Measurements from ENCODE around the gene ZNF366.
A peak's percentile ranks its signal among the peaks of the same experiment; 100 is the strongest.

The ZNF366 gene

GRCh38 chr5:72451741-72452505, 55.3 kb downstream of the ZNF366 start:
- DNase-seq (ENCODE audit: extremely low spot score): peak; percentile 70
- POLR2A ChIA-PET: interaction anchor here (0.7 kb wide), 1 partner anchor 14 kb away, joined by 3 read pairs; no protein-coding TSS in a partner anchor

GRCh38 chr5:72448368-72448767, 58.8 kb downstream of the ZNF366 start:
- no peak for DNase-seq (ENCODE audit: extremely low spot score)
- ChIA-PET CTCF (interaction anchor here (0.6 to 2.0 kb wide), 4 partner anchors 8 to 36 kb away, joined by 3 to 4 read pairs (median 4); no protein-coding TSS in a partner anchor), POLR2A (interaction anchor here (0.6 kb wide), 1 partner anchor 11 kb away, joined by 3 read pairs; no protein-coding TSS in a partner anchor)
- TF ChIP-seq CTCF (IDR thresholded peaks at IDR 0.05; ENCODE audit: control extremely low read depth, extremely low read depth, low read depth, missing control alignments): no peak

More at GRCh38 chr5:72451741-72452505, 55.3 kb downstream of the ZNF366 start:
- CTCF ChIA-PET: interaction anchor here (1.0 to 2.9 kb wide), 18 partner anchors 7 to 95 kb away, joined by 3 to 12 read pairs (median 4); partner anchors contain the start of gene ZNF366
- no peak for TF ChIP-seq CTCF (IDR thresholded peaks at IDR 0.05; ENCODE audit: control extremely low read depth, extremely low read depth, low read depth, missing control alignments)

GRCh38 chr5:72447751-72448150, 59.5 kb downstream of the ZNF366 start:
- ChIA-PET POLR2A (no interaction called here), CTCF (interaction anchor here (0.7 to 2.0 kb wide), 4 partner anchors 9 to 70 kb away, joined by 3 to 4 read pairs (median 4); no protein-coding TSS in a partner anchor)
- DNase-seq (ENCODE audit: extremely low spot score): no peak
- no peak for TF ChIP-seq CTCF (IDR thresholded peaks at IDR 0.05; ENCODE audit: control extremely low read depth, extremely low read depth, low read depth, missing control alignments)

GRCh38 chr5:72445969-72446368, 61.2 kb downstream of the ZNF366 start:
- no peak for DNase-seq (ENCODE audit: extremely low spot score)
- no peak for TF ChIP-seq CTCF (IDR thresholded peaks at IDR 0.05; ENCODE audit: control extremely low read depth, extremely low read depth, low read depth, missing control alignments)
- POLR2A ChIA-PET: no interaction called here
- CTCF ChIA-PET: interaction anchor here (1.0 to 2.5 kb wide), 7 partner anchors 9 to 42 kb away, joined by 3 to 8 read pairs (median 3); no protein-coding TSS in a partner anchor

- ChIA-PET POLR2A (no interaction called here), CTCF (interaction anchor here (0.6 kb wide), 1 partner anchor 80 kb away, joined by 3 read pairs; no protein-coding TSS in a partner anchor)
Observed at GRCh38 chr5:72443883-72444282, 63.3 kb downstream of the ZNF366 start.

More at GRCh38 chr5:72443883-72444282, 63.3 kb downstream of the ZNF366 start:
- no peak for TF ChIP-seq CTCF (IDR thresholded peaks at IDR 0.05; ENCODE audit: control extremely low read depth, extremely low read depth, low read depth, missing control alignments)
- no peak for DNase-seq (ENCODE audit: extremely low spot score)

All from GM10248 (cell line).